Measurements from ENCODE around the gene NOS3. TPM values are rescaled to one million over a fixed set of nuclear protein-coding genes. Genes with fewer than 3 reads are reported as not detected.

The NOS3 gene
- total RNA-seq, 1 donor from 2014 or later, result 1.7 TPM

DNA sequence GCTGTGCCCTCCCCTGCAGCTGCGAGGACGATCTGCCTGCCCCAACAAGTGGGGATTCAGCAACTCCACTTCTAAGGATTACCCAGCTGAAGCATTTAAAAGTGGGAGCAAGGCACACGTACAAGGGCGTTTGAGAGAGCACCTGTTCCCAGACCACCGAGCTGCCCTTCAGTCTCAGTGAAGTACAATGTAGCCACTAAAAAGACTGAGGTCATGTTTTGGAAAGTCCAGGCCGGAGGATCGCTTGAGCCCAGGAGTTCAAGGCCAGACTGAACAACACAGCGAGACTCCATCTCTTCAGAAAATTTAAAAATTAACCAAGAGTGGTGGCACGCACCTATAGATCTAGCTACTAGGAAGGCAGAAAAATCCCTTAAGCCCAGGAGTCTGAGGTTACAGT is 14.7 kb downstream of the NOS3 start:
- no peak for DNase-seq (ENCODE audit: extremely low spot score, unreplicated experiment)
- Mint-ChIP-seq H3K27ac (no peak overlapping the region), H3K4me1 (ENCODE audit: unreplicated experiment) (peaks cover 13% of the 10 kb centered on the region), H3K27me3 (peaks cover 18% of the 10 kb centered on the region), H3K9me3 (no peaks in the 10 kb centered on the region), H3K36me3 (no peaks in the 10 kb centered on the region), H3K4me3 (no peak overlapping the region)
- TF ChIP-seq, protein P1, sequence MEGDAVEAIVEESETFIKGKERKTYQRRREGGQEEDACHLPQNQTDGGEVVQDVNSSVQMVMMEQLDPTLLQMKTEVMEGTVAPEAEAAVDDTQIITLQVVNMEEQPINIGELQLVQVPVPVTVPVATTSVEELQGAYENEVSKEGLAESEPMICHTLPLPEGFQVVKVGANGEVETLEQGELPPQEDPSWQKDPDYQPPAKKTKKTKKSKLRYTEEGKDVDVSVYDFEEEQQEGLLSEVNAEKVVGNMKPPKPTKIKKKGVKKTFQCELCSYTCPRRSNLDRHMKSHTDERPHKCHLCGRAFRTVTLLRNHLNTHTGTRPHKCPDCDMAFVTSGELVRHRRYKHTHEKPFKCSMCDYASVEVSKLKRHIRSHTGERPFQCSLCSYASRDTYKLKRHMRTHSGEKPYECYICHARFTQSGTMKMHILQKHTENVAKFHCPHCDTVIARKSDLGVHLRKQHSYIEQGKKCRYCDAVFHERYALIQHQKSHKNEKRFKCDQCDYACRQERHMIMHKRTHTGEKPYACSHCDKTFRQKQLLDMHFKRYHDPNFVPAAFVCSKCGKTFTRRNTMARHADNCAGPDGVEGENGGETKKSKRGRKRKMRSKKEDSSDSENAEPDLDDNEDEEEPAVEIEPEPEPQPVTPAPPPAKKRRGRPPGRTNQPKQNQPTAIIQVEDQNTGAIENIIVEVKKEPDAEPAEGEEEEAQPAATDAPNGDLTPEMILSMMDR (conservative IDR thresholded peaks at IDR 0.05), result no peak

DNA sequence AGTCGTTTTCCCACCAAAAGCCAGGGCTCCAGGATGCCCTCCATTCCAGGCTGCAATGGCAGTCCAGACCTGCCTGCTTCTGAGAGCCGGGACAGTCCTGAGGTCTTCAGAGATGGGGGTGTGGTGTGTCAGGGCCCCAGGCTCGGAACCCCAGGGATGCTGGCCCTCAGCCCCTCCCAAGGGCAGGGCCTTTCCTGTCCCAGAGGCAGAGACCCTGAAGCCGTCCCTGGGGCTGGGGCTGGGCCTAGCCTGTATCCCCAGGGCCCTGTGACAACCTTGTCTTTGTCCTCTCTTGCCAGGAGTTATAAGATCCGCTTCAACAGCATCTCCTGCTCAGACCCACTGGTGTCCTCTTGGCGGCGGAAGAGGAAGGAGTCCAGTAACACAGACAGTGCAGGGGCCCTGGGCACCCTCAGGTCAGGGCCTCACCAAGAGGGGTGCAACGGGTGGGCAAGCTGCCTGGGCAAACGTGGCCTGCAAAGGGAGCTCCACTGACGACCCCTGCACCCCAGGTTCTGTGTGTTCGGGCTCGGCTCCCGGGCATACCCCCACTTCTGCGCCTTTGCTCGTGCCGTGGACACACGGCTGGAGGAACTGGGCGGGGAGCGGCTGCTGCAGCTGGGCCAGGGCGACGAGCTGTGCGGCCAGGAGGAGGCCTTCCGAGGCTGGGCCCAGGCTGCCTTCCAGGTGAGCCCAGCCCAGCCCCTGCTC is 15.9 kb downstream of the NOS3 start:
- H3K27me3 Mint-ChIP-seq, result peaks cover 24% of the 10 kb centered on the region
- H3K27ac Mint-ChIP-seq, result no peak overlapping the region
- no peak for DNase-seq (ENCODE audit: extremely low spot score, unreplicated experiment)
- no peak overlapping the region for H3K4me3 Mint-ChIP-seq
- H3K9me3 Mint-ChIP-seq, result no peaks in the 10 kb centered on the region
- H3K36me3 Mint-ChIP-seq, result no peaks in the 10 kb centered on the region
- TF ChIP-seq, protein P1 (conservative IDR thresholded peaks at IDR 0.05), result no peak
- peaks cover 20% of the 10 kb centered on the region for H3K4me1 Mint-ChIP-seq (ENCODE audit: unreplicated experiment)

DNA sequence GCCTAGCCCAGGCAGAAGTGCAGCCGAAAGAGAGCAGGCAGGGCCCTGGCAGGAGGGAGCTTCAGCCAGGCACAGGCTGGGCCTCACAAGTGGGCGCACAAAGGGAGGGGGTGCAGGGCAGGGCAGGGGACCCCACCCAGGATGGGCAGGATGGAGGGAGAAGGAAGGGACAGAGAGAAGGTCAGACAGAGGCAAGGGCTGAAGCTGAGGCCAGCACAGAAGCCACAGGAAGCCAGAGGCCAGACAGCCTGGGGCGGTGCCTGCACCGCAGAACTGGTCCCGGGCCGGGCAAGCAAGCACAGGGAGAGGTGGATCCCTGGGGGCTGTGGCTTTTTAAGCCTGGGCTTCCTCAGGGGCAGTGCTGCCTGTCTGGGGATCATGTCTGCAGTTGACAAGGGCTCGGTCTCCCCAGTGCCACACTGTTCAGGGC is 16.7 kb downstream of the NOS3 start:
- peaks cover 28% of the 10 kb centered on the region for H3K4me1 Mint-ChIP-seq (ENCODE audit: unreplicated experiment)
- H3K27me3 Mint-ChIP-seq, result peaks cover 32% of the 10 kb centered on the region
- no peak overlapping the region for H3K4me3 Mint-ChIP-seq
- DNase-seq (ENCODE audit: extremely low spot score, unreplicated experiment), result no peak
- H3K9me3 Mint-ChIP-seq, result no peaks in the 10 kb centered on the region
- no peaks in the 10 kb centered on the region for H3K36me3 Mint-ChIP-seq
- TF ChIP-seq, protein P1 (conservative IDR thresholded peaks at IDR 0.05), result no peak
- no peak overlapping the region for H3K27ac Mint-ChIP-seq

DNA sequence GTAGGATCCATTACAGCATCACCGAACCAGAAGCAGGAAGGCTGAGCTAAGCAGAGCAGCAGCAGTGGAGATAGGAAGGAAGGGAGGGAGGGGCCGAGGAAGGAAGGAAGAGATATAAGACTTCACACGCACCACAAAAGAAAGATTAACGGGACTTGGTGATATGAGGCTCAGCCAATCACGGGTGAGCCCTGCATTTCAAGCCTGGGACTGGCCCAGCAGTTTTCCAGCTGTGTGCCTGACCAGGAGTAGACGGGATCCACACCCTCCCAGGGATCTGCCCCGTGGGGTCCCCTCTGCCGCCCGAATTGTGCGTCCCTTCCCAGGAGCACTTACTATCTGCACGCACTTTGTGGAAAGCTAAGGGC is 17.3 kb downstream of the NOS3 start:
- H3K4me1 Mint-ChIP-seq (ENCODE audit: unreplicated experiment), result peaks cover 32% of the 10 kb centered on the region
- no peak overlapping the region for H3K4me3 Mint-ChIP-seq
- no peaks in the 10 kb centered on the region for H3K9me3 Mint-ChIP-seq
- H3K36me3 Mint-ChIP-seq, result no peaks in the 10 kb centered on the region
- no peak overlapping the region for H3K27ac Mint-ChIP-seq
- DNase-seq (ENCODE audit: extremely low spot score, unreplicated experiment), result no peak
- TF ChIP-seq, protein P1 (conservative IDR thresholded peaks at IDR 0.05), result no peak
- peaks cover 36% of the 10 kb centered on the region for H3K27me3 Mint-ChIP-seq

DNA sequence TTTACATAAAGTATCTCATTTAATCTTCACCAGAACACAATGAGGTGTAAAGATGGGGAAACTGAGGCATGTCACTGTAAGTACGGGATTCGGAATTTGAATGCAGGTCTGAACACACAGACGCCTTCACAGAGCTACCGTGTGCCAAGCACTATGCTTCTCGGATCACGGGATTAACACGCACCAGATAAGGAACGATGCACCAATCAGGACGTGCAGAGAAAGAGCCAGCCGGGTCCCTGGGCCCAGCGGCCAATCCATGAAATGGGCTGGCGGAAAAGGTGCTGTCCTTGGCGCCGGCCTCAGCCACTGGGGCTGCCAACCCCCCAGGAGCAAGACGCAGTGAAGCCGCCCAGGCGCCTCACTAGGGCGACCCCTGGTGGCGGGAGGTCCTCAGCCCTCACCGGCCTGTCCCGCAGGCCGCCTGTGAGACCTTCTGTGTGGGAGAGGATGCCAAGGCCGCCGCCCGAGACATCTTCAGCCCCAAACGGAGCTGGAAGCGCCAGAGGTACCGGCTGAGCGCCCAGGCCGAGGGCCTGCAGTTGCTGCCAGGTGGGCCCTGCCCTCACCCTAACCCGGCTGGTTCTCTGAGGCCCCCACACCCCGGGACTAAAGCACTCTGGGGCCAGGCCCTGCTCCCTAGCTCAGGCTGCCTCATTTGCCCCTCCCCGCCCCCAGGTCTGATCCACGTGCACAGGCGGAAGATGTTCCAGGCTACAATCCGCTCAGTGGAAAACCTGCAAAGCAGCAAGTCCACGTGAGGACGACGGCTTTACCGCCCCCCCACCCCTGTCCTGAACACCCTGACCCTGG is 17.9 kb downstream of the NOS3 start:
- Mint-ChIP-seq H3K4me1 (ENCODE audit: unreplicated experiment) (peaks cover 32% of the 10 kb centered on the region), H3K4me3 (peak overlapping the region; percentile 31), H3K9me3 (no peaks in the 10 kb centered on the region), H3K27me3 (peaks cover 33% of the 10 kb centered on the region), H3K27ac (no peak overlapping the region), H3K36me3 (no peaks in the 10 kb centered on the region)
- no peak for DNase-seq (ENCODE audit: extremely low spot score, unreplicated experiment)
- TF ChIP-seq, protein P1 (conservative IDR thresholded peaks at IDR 0.05), result peak; percentile 79

Measured in type B pancreatic cell (in vitro differentiated cells).